ENCODE data around the gene HDDC2. TPM values are rescaled to one million over a fixed set of nuclear protein-coding genes. Genes with fewer than 3 reads are reported as not detected.

The HDDC2 gene
- polyA plus RNA-seq, 3 donors: 24.4 to 59.9 (median 42.6) TPM

DNA sequence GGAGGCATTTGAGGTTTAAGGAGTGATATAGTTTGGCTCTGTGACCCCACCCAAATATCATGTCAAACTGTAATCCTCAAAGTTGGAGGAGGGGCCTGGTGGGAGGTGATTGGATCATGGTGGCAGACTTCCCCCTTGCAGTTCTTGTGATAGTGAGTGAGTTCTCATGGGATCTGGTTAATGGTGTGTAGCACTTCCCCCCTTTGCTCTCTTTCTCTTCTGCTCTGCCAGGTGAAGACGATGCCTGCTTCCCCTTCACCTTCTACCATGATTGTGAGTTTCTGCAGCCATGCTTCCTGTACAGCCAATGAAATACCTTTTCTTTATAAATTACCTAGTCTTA lies 1.7 kb upstream of the HDDC2 start:
- Mint-ChIP-seq H3K27me3 (ENCODE audit: low read depth in 3 of 3) (peaks cover 3 to 12% (median 7%) of the 10 kb centered on the region in 3 donors), H3K9me3 (peaks cover 0 to 5% (median 0%) of the 10 kb centered on the region in 7 donors), H3K27ac (peak overlapping the region in 1 of 7 donors; percentile 15), H3K4me3 (no peak overlapping the region), H3K4me1 (peaks cover 28% of the 10 kb centered on the region), H3K36me3 (peaks cover 13 to 15% of the 10 kb centered on the region in 2 donors)
- Histone ChIP-seq H3K9me3 (replicated peaks in 1 of 2; ENCODE audit: control insufficient read depth in 1 of 2, insufficient read depth in 1 of 2, low read length in 2 of 2) (no peaks in the 10 kb centered on the region), H3K79me2 (ENCODE audit: insufficient read depth, low read length) (no peaks in the 10 kb centered on the region), H3K9ac (ENCODE audit: insufficient read depth, low read length, poor library complexity, severe bottlenecking) (no peak overlapping the region), H3K4me3 (replicated peaks in 1 of 3; ENCODE audit: low read depth in 2 of 3, low read length in 3 of 3) (no peak overlapping the region), H3K36me3 (replicated peaks in 1 of 2; ENCODE audit: control insufficient read depth in 1 of 2, insufficient read depth in 2 of 2, low read length in 2 of 2) (peaks cover 2 to 4% of the 10 kb centered on the region in 2 donors), H4K20me1 (ENCODE audit: insufficient read depth, low read length) (no peaks in the 10 kb centered on the region), H3K27me3 (ENCODE audit: control insufficient read depth in 2 of 2, insufficient read depth in 2 of 2, low read length in 2 of 2) (peaks cover 6% of the 10 kb centered on the region in 2 donors), H3K4me1 (ENCODE audit: control insufficient read depth in 1 of 2, insufficient read depth in 2 of 2, low read length in 2 of 2) (peaks cover 15 to 17% of the 10 kb centered on the region in 2 donors), H2AFZ (ENCODE audit: insufficient read depth, low read depth, low read length, poor library complexity, severe bottlenecking) (no peak overlapping the region), H3K27ac (ENCODE audit: low read depth in 1 of 2, low read length in 2 of 2) (no peak overlapping the region), H3K4me2 (replicated peaks; ENCODE audit: extremely low read depth, low read length, poor library complexity, severe bottlenecking) (no peak overlapping the region)
- intact Hi-C loops (cut with micrococcal nuclease): no loop called here
- no CpG with 5 or more reads among the region's 1 CpG for WGBS (ENCODE audit: insufficient coverage)
- TF ChIP-seq CTCF (IDR thresholded peaks at IDR 0.05): no peak
- DNase-seq: no peak

- no peak overlapping the region for H2AFZ ChIP-seq (ENCODE audit: insufficient read depth, low read depth, low read length, poor library complexity, severe bottlenecking)
- H3K27me3 Mint-ChIP-seq (ENCODE audit: low read depth in 3 of 3): peaks cover 3 to 7% (median 7%) of the 10 kb centered on the region in 3 donors
- peak overlapping the region in 1 of 7 donors; percentile 15 for H3K27ac Mint-ChIP-seq
- H3K4me1 ChIP-seq (ENCODE audit: control insufficient read depth in 1 of 2, insufficient read depth in 2 of 2, low read length in 2 of 2): peaks cover 15 to 17% of the 10 kb centered on the region in 2 donors
- DNase-seq: peak in 1 of 3 donors; percentile 10
- no peaks in the 10 kb centered on the region for H3K9me3 ChIP-seq (replicated peaks in 1 of 2; ENCODE audit: control insufficient read depth in 1 of 2, insufficient read depth in 1 of 2, low read length in 2 of 2)
- no peaks in the 10 kb centered on the region for H3K79me2 ChIP-seq (ENCODE audit: insufficient read depth, low read length)
- 89% methylated on average over 2 of the region's 4 CpGs for WGBS (ENCODE audit: insufficient coverage)
- H3K4me3 Mint-ChIP-seq: no peak overlapping the region
- H3K36me3 ChIP-seq (replicated peaks in 1 of 2; ENCODE audit: control insufficient read depth in 1 of 2, insufficient read depth in 2 of 2, low read length in 2 of 2): peaks cover 7 to 9% of the 10 kb centered on the region in 2 donors
- peaks cover 0 to 5% (median 0%) of the 10 kb centered on the region in 7 donors for H3K9me3 Mint-ChIP-seq
- no peaks in the 10 kb centered on the region for H4K20me1 ChIP-seq (ENCODE audit: insufficient read depth, low read length)
- peaks cover 31% of the 10 kb centered on the region for H3K4me1 Mint-ChIP-seq
- no peak overlapping the region for H3K27ac ChIP-seq (ENCODE audit: low read depth in 1 of 2, low read length in 2 of 2)
- H3K36me3 Mint-ChIP-seq: peaks cover 18 to 20% of the 10 kb centered on the region in 2 donors
- no peak overlapping the region for H3K4me3 ChIP-seq (replicated peaks in 1 of 3; ENCODE audit: low read depth in 2 of 3, low read length in 3 of 3)
- H3K9ac ChIP-seq (ENCODE audit: insufficient read depth, low read length, poor library complexity, severe bottlenecking): no peak overlapping the region
- peaks cover 4 to 6% of the 10 kb centered on the region in 2 donors for H3K27me3 ChIP-seq (ENCODE audit: control insufficient read depth in 2 of 2, insufficient read depth in 2 of 2, low read length in 2 of 2)
- no peak overlapping the region for H3K4me2 ChIP-seq (replicated peaks; ENCODE audit: extremely low read depth, low read length, poor library complexity, severe bottlenecking)
- intact Hi-C loops (cut with micrococcal nuclease): no loop called here
- no peak for TF ChIP-seq CTCF (IDR thresholded peaks at IDR 0.05)
Measured at GRCh38 chr6:125302840-125303511, 1.2 kb upstream of the HDDC2 start.
